PC-3 (cell line): ENCODE results near the gene DOCK4. TPM values are rescaled to one million over a fixed set of nuclear protein-coding genes. Genes with fewer than 3 reads are reported as not detected.

Source experiments
- ATAC-seq: fragments of 200-7000 bp; cut with Tn5 transposase; 2 replicates; pipeline ENCODE4 v1.9.1; 2020; ENCODE audit warnings: mild to moderate bottlenecking, moderate library complexity
- BruUV-seq: library from RNA; stranded (reverse); fragments of 400-500 nt; replicated peaks from 2 replicates; lab custom pipeline; 2021; lab: Mats Ljungman, UMichigan
- CTCF ChIA-PET: fragments of 300-600 bp; sonication (Branson Sonifier 250); formaldehyde crosslinking; loops from one replicate; lab custom pipeline; 2022; ENCODE audit warnings: antibody characterized with exemption; lab: Charles Lee
- POLR2A ChIA-PET: fragments of 300-600 bp; sonication (Branson Sonifier 250); formaldehyde crosslinking; loops from one replicate; lab custom pipeline; 2022; ENCODE audit warnings: antibody characterized with exemption; ENCODE audit not compliant: unreplicated experiment; lab: Charles Lee
- DNase-seq: peaks from one replicate; pipeline ENCODE4 v3.0.0-alpha.2; 2015
- H2AFZ ChIP-seq: fragments of 300-600 bp; sonication (generic); 2 replicates; pipeline ENCODE4 v1.6.0; 2016; ENCODE audit warnings: antibody characterized with exemption, low read length
- H3F3A ChIP-seq: fragments of 300-600 bp; sonication (generic); one replicate; pipeline ENCODE4 v1.6.0; 2017; ENCODE audit warnings: antibody characterized with exemption, low read length, control low read depth, mild to moderate bottlenecking; ENCODE audit not compliant: unreplicated experiment
- H3K27ac ChIP-seq: fragments of 300-600 bp; sonication (generic); 2 replicates; pipeline ENCODE4 v1.5.1; 2016; ENCODE audit warnings: mild to moderate bottlenecking, low read length
- H3K27me3 ChIP-seq: fragments of 300-600 bp; sonication (generic); 2 replicates; pipeline ENCODE4 v1.6.1; 2016; ENCODE audit warnings: low read length, mixed read lengths
- H3K36me3 ChIP-seq: fragments of 300-600 bp; sonication (generic); 2 replicates; pipeline ENCODE4 v1.6.1; 2016; ENCODE audit warnings: low read depth, mixed run types, low read length, mixed read lengths
- H3K4me1 ChIP-seq: fragments of 300-600 bp; sonication (generic); 2 replicates; pipeline ENCODE4 v1.5.1; 2016; ENCODE audit warnings: low read length; ENCODE audit not compliant: insufficient read depth
- H3K4me2 ChIP-seq: fragments of 300-600 bp; sonication (generic); 2 replicates; pipeline ENCODE4 v1.6.0; 2016; ENCODE audit warnings: low read length
- H3K4me3 ChIP-seq: fragments of 300-600 bp; sonication (generic); 2 replicates; pipeline ENCODE4 v1.5.1; 2016; ENCODE audit warnings: mild to moderate bottlenecking, low read length, mixed read lengths
- H3K79me2 ChIP-seq: fragments of 300-600 bp; sonication (generic); 2 replicates; pipeline ENCODE4 v1.6.1; 2017; ENCODE audit warnings: low read length, mixed read lengths
- H3K9ac ChIP-seq: fragments of 300-600 bp; sonication (generic); 2 replicates; pipeline ENCODE4 v1.6.0; 2016; ENCODE audit warnings: mild to moderate bottlenecking, low read length
- H3K9me2 ChIP-seq: fragments of 300-600 bp; sonication (generic); replicated peaks from 2 replicates; pipeline ENCODE4 v1.6.1; 2016; ENCODE audit warnings: mixed run types, low read length, mixed read lengths
- H3K9me3 ChIP-seq: fragments of 300-600 bp; sonication (generic); 2 replicates; pipeline ENCODE4 v1.6.1; 2016; ENCODE audit warnings: low read length, mixed read lengths
- H4K20me1 ChIP-seq: fragments of 300-600 bp; sonication (generic); 2 replicates; pipeline ENCODE4 v1.6.1; 2016; ENCODE audit warnings: low read length, mixed read lengths
- CTCF ChIP-seq: fragments of 300-600 bp; sonication (generic); conservative IDR thresholded peaks from 2 replicates; pipeline ENCODE4 v1.5.1; 2017; ENCODE audit warnings: antibody characterized with exemption, low read depth, mild to moderate bottlenecking, low read length
- EZH2 ChIP-seq: fragments of 300-600 bp; sonication (generic); IDR thresholded peaks from one replicate; pipeline ENCODE4 v1.6.1; 2017; ENCODE audit warnings: antibody characterized with exemption, mild to moderate bottlenecking, low read length; ENCODE audit not compliant: unreplicated experiment
- EZH2phosphoT487 ChIP-seq: fragments of 300-600 bp; sonication (generic); IDR thresholded peaks from 2 replicates; pipeline ENCODE4 v1.6.1; 2018; ENCODE audit warnings: mild to moderate bottlenecking, antibody characterized with exemption, low read length, borderline replicate concordance
- intact Hi-C: fragments of 100-400 bp; cut with micrococcal nuclease; formaldehyde crosslinking; loops from 2 replicates; pipeline ENCODE4 v1.9.0; 2023
- total RNA-seq: library from RNA; depleted of rRNA; stranded (reverse); fragments of >200 nt; gene quantifications from 2 replicates; pipeline ENCODE4 v1.2.3, GENCODE V29; 2014

DOCK4 gene
- total RNA-seq, 1 experiment from 2014 or later: 25.4 TPM

DNA sequence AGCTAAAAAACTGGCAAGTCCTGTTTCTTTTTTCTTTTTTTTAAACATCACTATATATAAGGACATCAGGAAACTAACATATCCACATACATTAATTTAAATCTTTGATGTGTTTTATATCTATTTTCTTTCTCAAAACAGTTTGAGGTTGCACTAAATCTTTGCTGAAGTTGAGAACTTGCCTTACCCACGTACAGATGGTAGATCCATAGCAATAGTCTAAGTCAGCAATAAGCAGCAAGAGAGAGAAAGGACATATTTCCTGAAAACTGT lies 417.2 kb downstream of the DOCK4 start:
- ATAC-seq: no peak
- Histone ChIP-seq H3K9me2 (no peaks in the 10 kb centered on the region), H3K9ac (no peak overlapping the region), H3K27ac (no peak overlapping the region), H3K36me3 (no peaks in the 10 kb centered on the region; the same call in none of the 2 replicates), H3K9me3 (no peaks in the 10 kb centered on the region), H3K4me1 (peaks cover 14% of the 10 kb centered on the region), H3K27me3 (no peaks in the 10 kb centered on the region), H4K20me1 (no peaks in the 10 kb centered on the region), H3F3A (no peaks in the 10 kb centered on the region), H3K4me2 (no peak overlapping the region), H3K4me3 (no peak overlapping the region), H3K79me2 (no peaks in the 10 kb centered on the region), H2AFZ (no peak overlapping the region)
- CTCF ChIA-PET: no interaction called here
- POLR2A ChIA-PET: no interaction called here
- no TSS peak for BruUV-seq
- TF ChIP-seq EZH2phosphoT487 (no peak), CTCF (no peak), EZH2 (no peak)
- DNase-seq: no peak
- intact Hi-C loops: no loop called here

GRCh38 chr7:111788286-111789047 lies 417.7 kb downstream of the DOCK4 start:
- no peaks in the 10 kb centered on the region; the same call in none of the 2 replicates for H3K36me3 ChIP-seq
- ATAC-seq: no peak
- H3K4me2 ChIP-seq: no peak overlapping the region
- no peak overlapping the region for H3K4me3 ChIP-seq
- no peaks in the 10 kb centered on the region for H3K9me3 ChIP-seq
- intact Hi-C loops: no loop called here
- no peaks in the 10 kb centered on the region for H3F3A ChIP-seq
- H3K9me2 ChIP-seq: no peaks in the 10 kb centered on the region
- no peak for DNase-seq
- no TSS peak for BruUV-seq
- H3K27me3 ChIP-seq: no peaks in the 10 kb centered on the region
- H3K27ac ChIP-seq: no peak overlapping the region
- H3K4me1 ChIP-seq: peaks cover 14% of the 10 kb centered on the region
- no peak overlapping the region for H3K9ac ChIP-seq
- TF ChIP-seq CTCF (no peak), EZH2phosphoT487 (no peak), EZH2 (no peak)
- POLR2A ChIA-PET: no interaction called here
- no peaks in the 10 kb centered on the region for H4K20me1 ChIP-seq
- H3K79me2 ChIP-seq: no peaks in the 10 kb centered on the region
- CTCF ChIA-PET: no interaction called here
- no peak overlapping the region for H2AFZ ChIP-seq

- DNase-seq (no peak), ATAC-seq (no peak)
- no TSS peak for BruUV-seq
- intact Hi-C loops: no loop called here
- no peaks in the 10 kb centered on the region for H3F3A ChIP-seq
- H4K20me1 ChIP-seq: no peaks in the 10 kb centered on the region
- H3K9me3 ChIP-seq: no peaks in the 10 kb centered on the region
- TF ChIP-seq EZH2phosphoT487 (no peak), EZH2 (no peak), CTCF (no peak)
- no peaks in the 10 kb centered on the region; the same call in none of the 2 replicates for H3K36me3 ChIP-seq
- H3K4me3 ChIP-seq: no peak overlapping the region
- H3K4me2 ChIP-seq: no peak overlapping the region
- ChIA-PET CTCF (no interaction called here), POLR2A (no interaction called here)
- H2AFZ ChIP-seq: no peak overlapping the region
- peaks cover 14% of the 10 kb centered on the region for H3K4me1 ChIP-seq
- H3K27ac ChIP-seq: no peak overlapping the region
- H3K79me2 ChIP-seq: no peaks in the 10 kb centered on the region
- H3K9me2 ChIP-seq: no peaks in the 10 kb centered on the region
- H3K27me3 ChIP-seq: no peaks in the 10 kb centered on the region
- no peak overlapping the region for H3K9ac ChIP-seq
Measured at GRCh38 chr7:111787741-111788140, 418.5 kb downstream of the DOCK4 start.
